K562 (cell line): ENCODE data around the gene KIF14. TPM values are rescaled to one million over a fixed set of nuclear protein-coding genes. Genes with fewer than 3 reads are reported as not detected.
A peak's percentile ranks its signal among the peaks of the same experiment; 100 is the strongest.

ENCODE experiments used
- ATAC-seq: fragments of 200-7000 bp; cut with Tn5 transposase; 3 replicates; pipeline ENCODE4 v1.9.1; 2020; ENCODE audit warnings: moderate library complexity
- BruUV-seq: library from RNA; stranded (reverse); fragments of 400-500 nt; replicated peaks from 2 replicates; lab custom pipeline; 2021; lab: Mats Ljungman, UMichigan
- CTCF ChIA-PET: fragments of 300-600 bp; formaldehyde crosslinking; extraction: SDS; loops from one replicate; lab custom pipeline; 2021; ENCODE audit warnings: low intra/inter-chr PET ratio; lab: Yijun Ruan, JAX
- POLR2A ChIA-PET: fragments of 300-600, 350-650 bp; sonication (Branson Sonifier 250); formaldehyde crosslinking; extraction: SDS; loops from one replicate; lab custom pipeline; 2021; ENCODE audit warnings: antibody characterized with exemption, inconsistent platforms; lab: Yijun Ruan, JAX
- DNase-seq, 4 experiments: peaks; one replicate each; pipeline versions ENCODE4 v3.0.0 to v3.0.0-alpha.2; 2011 to 2018; ENCODE audit warnings: low spot score in 3 of 4, mixed read lengths in 3 of 4; ENCODE audit errors: extremely low read depth in 1 of 4
- FAIRE-seq: peaks from 2 replicates; lab custom pipeline; 2011; peaks lifted over from hg19 to GRCh38; lab: Jason Lieb, UNC
- H2AFZ ChIP-seq: 2 replicates; pipeline ENCODE4 v1.6.0; 2011; ENCODE audit warnings: low read depth, low read length, control low read depth, inconsistent platforms
- H3K27ac ChIP-seq: fragments of 200-600 bp; 3 replicates; pipeline ENCODE4 v1.8.0; 2011; ENCODE audit warnings: low read depth, mild to moderate bottlenecking, control low read depth, inconsistent platforms, low read length, moderate library complexity, mixed read lengths; ENCODE audit errors: extremely low read depth
- H3K27me3 ChIP-seq, 2 experiments: fragments of 300-600 bp in 1 of 2; 2 replicates in 1 of 2; 3 replicates in 1 of 2; pipeline versions ENCODE4 v1.6.0 to v1.8.0; 2011; ENCODE audit warnings: inconsistent platforms in 2 of 2, low read length in 2 of 2, mild to moderate bottlenecking in 1 of 2, mixed read lengths in 1 of 2, moderate library complexity in 1 of 2; ENCODE audit not compliant: control insufficient read depth in 2 of 2, insufficient read depth in 2 of 2
- H3K36me3 ChIP-seq: fragments of 300-600 bp; 3 replicates; pipeline ENCODE4 v1.8.0; 2011; ENCODE audit warnings: mild to moderate bottlenecking, low read length, inconsistent platforms; ENCODE audit not compliant: control insufficient read depth, insufficient read depth
- H3K4me1 ChIP-seq, 2 experiments: fragments of 200-600 bp in 1 of 2; replicated peaks in 1 of 2; 2 replicates in 1 of 2; 3 replicates in 1 of 2; pipeline versions ENCODE4 v1.5.1 to v1.8.0; 2011; ENCODE audit warnings: inconsistent platforms in 2 of 2, low read length in 2 of 2, mild to moderate bottlenecking in 1 of 2, mixed read lengths in 1 of 2, moderate library complexity in 1 of 2; ENCODE audit not compliant: control insufficient read depth in 2 of 2, insufficient read depth in 2 of 2
- H3K4me2 ChIP-seq: 2 replicates; pipeline ENCODE4 v1.6.1; 2011; ENCODE audit warnings: low read length, control low read depth, inconsistent platforms, mixed read lengths; ENCODE audit not compliant: insufficient read depth
- H3K4me3 ChIP-seq: fragments of 200-600 bp; sonication (generic), shearing (Covaris generic); 2 replicates; pipeline ENCODE4 v1.5.1; 2016; ENCODE audit warnings: control low read depth, inconsistent platforms
- H3K79me2 ChIP-seq: fragments of 200-600 bp; 3 replicates; pipeline ENCODE4 v1.8.0; 2011; ENCODE audit warnings: low read length, inconsistent platforms; ENCODE audit not compliant: control insufficient read depth, insufficient read depth
- H3K9ac ChIP-seq, 2 experiments: 2 replicates each; pipeline versions ENCODE4 v1.6.0 to v1.6.1; 2011; ENCODE audit warnings: low read depth in 2 of 2, low read length in 2 of 2, control low read depth in 1 of 2, inconsistent platforms in 1 of 2, mild to moderate bottlenecking in 1 of 2, mixed read lengths in 1 of 2; ENCODE audit not compliant: insufficient read depth in 1 of 2
- H3K9me1 ChIP-seq: one replicate; pipeline ENCODE4 v1.6.0; 2011; ENCODE audit warnings: inconsistent platforms, mild to moderate bottlenecking, low read length, moderate library complexity; ENCODE audit not compliant: control insufficient read depth, insufficient read depth
- H3K9me3 ChIP-seq: replicated peaks from 2 replicates; pipeline ENCODE4 v1.5.1; 2011; ENCODE audit warnings: low read depth, low read length, inconsistent platforms; ENCODE audit not compliant: control insufficient read depth, insufficient read depth
- H4K20me1 ChIP-seq: replicated peaks from 2 replicates; pipeline ENCODE4 v1.6.1; 2011; ENCODE audit warnings: low read length, inconsistent platforms, mixed read lengths; ENCODE audit not compliant: control insufficient read depth, insufficient read depth
- ATF6 ChIP-seq: sonication (generic); formaldehyde crosslinking; IDR thresholded peaks from 2 replicates; pipeline ENCODE4 v1.4.0; 2020; ENCODE audit warnings: mild to moderate bottlenecking, missing genetic modification reagents
- EGR1 ChIP-seq: fragments of 450-650 bp; conservative IDR thresholded peaks from 2 replicates; pipeline ENCODE4 v1.6.1; 2017; ENCODE audit warnings: mild to moderate bottlenecking
- EHMT2 ChIP-seq: fragments of 450-650 bp; IDR thresholded peaks from 2 replicates; pipeline ENCODE4 v1.6.1; 2018; ENCODE audit warnings: antibody characterized with exemption
- HBP1 ChIP-seq: fragments of 450-650 bp; formaldehyde crosslinking; IDR thresholded peaks from 2 replicates; pipeline ENCODE4 v1.4.0; 2022; ENCODE audit warnings: missing genetic modification characterization
- HMG20B ChIP-seq: fragments of 250-450 bp; sonication (Bioruptor Pico); IDR thresholded peaks from 2 replicates; pipeline ENCODE4 v1.5.0; 2021; ENCODE audit warnings: mild to moderate bottlenecking
- SUPT5H ChIP-seq: fragments of 450-650 bp; IDR thresholded peaks from 2 replicates; pipeline ENCODE4 v1.6.1; 2016
- THRB ChIP-seq: fragments of 450-650 bp; formaldehyde crosslinking; conservative IDR thresholded peaks from 2 replicates; pipeline ENCODE4 v1.4.0; 2022; ENCODE audit warnings: mild to moderate bottlenecking, missing genetic modification characterization
- ZBTB43 ChIP-seq: sonication (generic); formaldehyde crosslinking; IDR thresholded peaks from 2 replicates; pipeline ENCODE4 v1.8.0; 2023; ENCODE audit warnings: mild to moderate bottlenecking, missing genetic modification reagents
- ZNF431 ChIP-seq: sonication (generic); formaldehyde crosslinking; IDR thresholded peaks from 2 replicates; pipeline ENCODE4 v1.8.0; 2022; ENCODE audit warnings: mild to moderate bottlenecking, missing genetic modification reagents
- WGBS: fragments of 100-300 bp; shearing (Covaris generic); methylation state at CpG from one replicate; pipeline ENCODE4 v1.1.6; 2016; ENCODE audit warnings: low coverage, mixed read lengths; ENCODE audit not compliant: insufficient coverage; ENCODE audit errors: missing lambda C conversion rate; 5-methylcytosine and 5-hydroxymethylcytosine counted together
- in situ Hi-C: fragments of 300-500 bp; cut with MboI; formaldehyde crosslinking; loops from 4 replicates; pipeline ENCODE4 v1.15.0; 2018; ENCODE audit warnings: inconsistent platforms, mixed read lengths
- intact Hi-C: fragments of 100-400 bp; cut with micrococcal nuclease; formaldehyde crosslinking; loops from 2 replicates; pipeline ENCODE4 v1.14.2; 2022
- polyA plus RNA-seq, 8 experiments: library from polyadenylated mRNA; depleted of rRNA in 4 of 8; stranded (reverse) in 5 of 8; unstranded in 3 of 8; fragments of >200 nt; fragmentation: Nextera tagmentation in 2 of 8; fragmentation: Illumina TruSeq in 1 of 8; extraction: Ambion mirVana in 2 of 8; extraction: Trizol in 1 of 8; gene quantifications; 2 replicates each; pipeline versions ENCODE4 v1.2.1 to v1.2.3, GENCODE V29; 2011 to 2014; ENCODE audit warnings: inconsistent platforms in 1 of 8, missing spikeins in 1 of 8
- total RNA-seq, 7 experiments: library from RNA; depleted of rRNA in 6 of 7; stranded (reverse); fragments of >200 nt in 6 of 7; fragmentation: Illumina TruSeq in 2 of 7; extraction: Trizol in 2 of 7; gene quantifications; 2 replicates each; pipeline versions ENCODE4 v1.2.1 to v1.2.3, GENCODE V29; 2011 to 2021; ENCODE audit warnings: low replicate concordance in 1 of 7

Gene KIF14
- total and polyA plus RNA-seq, 9 of the 15 experiments (the other 6 are each of a cell fraction or from before 2014, with no cell fraction given): 11.5 to 47.4 (median 29.0) TPM

- TF ChIP-seq ATF6: no peak
- no peak for TF ChIP-seq HMG20B (CRISPR knock-in tag)
- no peak for TF ChIP-seq SUPT5H
- TF ChIP-seq ZNF431 (CRISPR knock-in tag): no peak
Measured at GRCh38 chr1:200542162-200542561, 78.4 kb downstream of the KIF14 start (continued).

GRCh38 chr1:200540281-200540680 lies 80.3 kb downstream of the KIF14 start:
- Histone ChIP-seq H2AFZ (no peak overlapping the region), H3K4me2 (no peak overlapping the region), H3K4me1 (no peaks in the 10 kb centered on the region), H3K4me3 (no peak overlapping the region), H3K9me3 (no peaks in the 10 kb centered on the region), H3K9ac (no peak overlapping the region), H3K36me3 (no peaks in the 10 kb centered on the region), H3K27me3 (peaks cover 4 to 15% of the 10 kb centered on the region in 2 experiments; a peak in 4 of 5 replicates), H3K79me2 (no peaks in the 10 kb centered on the region), H3K27ac (no peak overlapping the region), H4K20me1 (no peaks in the 10 kb centered on the region), H3K9me1 (no peaks in the 10 kb centered on the region)
- in situ Hi-C loops (no loop called here), intact Hi-C loops (no loop called here)
- 0% methylated on average over 1 of the region's 1 CpG for WGBS
- no TSS peak for BruUV-seq
- no peak for FAIRE-seq
- no peak for DNase-seq
- POLR2A ChIA-PET: no interaction called here
- TF ChIP-seq THRB (CRISPR knock-in tag) (peak; percentile 59), EGR1 (0 out of 2 replicates have a peak, but pooled peaks have one; percentile 20), EHMT2 (peak; percentile 70; the same call in 1 of the 2 replicates), HBP1 (CRISPR knock-in tag) (0 out of 2 replicates have a peak, but pooled peaks have one; percentile 55), ZBTB43 (CRISPR knock-in tag) (no peak)
- CTCF ChIA-PET: no interaction called here
- no peak for ATAC-seq
